Glutamatergic neuron (in vitro differentiated cells): ENCODE results near the gene GPR4. TPM values are rescaled to one million over a fixed set of nuclear protein-coding genes. Genes with fewer than 3 reads are reported as not detected.

ENCODE experiments used
- DNase-seq: peaks from one replicate; pipeline ENCODE4 v3.0.0; 2022
- H3K27ac Mint-ChIP-seq: one replicate; pipeline ENCODE4 v1.8.0; 2020; ENCODE audit warnings: mild to moderate bottlenecking, mixed read lengths, inconsistent platforms; ENCODE audit not compliant: unreplicated experiment
- H3K27me3 Mint-ChIP-seq: one replicate; pipeline ENCODE4 v1.8.0; 2020; ENCODE audit warnings: mild to moderate bottlenecking, moderate library complexity, mixed read lengths, inconsistent platforms; ENCODE audit not compliant: unreplicated experiment
- H3K36me3 Mint-ChIP-seq: one replicate; pipeline ENCODE4 v1.8.0; 2020; ENCODE audit warnings: mild to moderate bottlenecking, mixed read lengths, inconsistent platforms; ENCODE audit not compliant: unreplicated experiment
- H3K4me1 Mint-ChIP-seq: one replicate; pipeline ENCODE4 v1.8.0; 2020; ENCODE audit warnings: mild to moderate bottlenecking, low read depth, mixed read lengths, inconsistent platforms; ENCODE audit not compliant: unreplicated experiment
- H3K4me3 Mint-ChIP-seq: one replicate; pipeline ENCODE4 v1.8.0; 2020; ENCODE audit warnings: mild to moderate bottlenecking, mixed read lengths, inconsistent platforms; ENCODE audit not compliant: unreplicated experiment
- H3K9me3 Mint-ChIP-seq: one replicate; pipeline ENCODE4 v1.8.0; 2020; ENCODE audit warnings: mild to moderate bottlenecking, moderate library complexity, mixed read lengths, inconsistent platforms; ENCODE audit not compliant: unreplicated experiment
- total RNA-seq: library from RNA; stranded (reverse); fragmentation: NEBNext Ultra II Directional; extraction: Animal tissue kit (Norgen Biotek cat#: 25700); gene quantifications from one replicate; pipeline ENCODE4 v1.2.1, GENCODE V29; 2021; ENCODE audit not compliant: unreplicated experiment
- TF ChIP-seq, protein P1 (sequence below): fragments of 200-600 bp; sonication (generic); IDR thresholded peaks from one replicate; pipeline ENCODE4 v1.5.0; 2021; ENCODE audit not compliant: partially characterized antibody, unreplicated experiment

Gene GPR4
- total RNA-seq, 1 donor from 2014 or later, result not detected

DNA sequence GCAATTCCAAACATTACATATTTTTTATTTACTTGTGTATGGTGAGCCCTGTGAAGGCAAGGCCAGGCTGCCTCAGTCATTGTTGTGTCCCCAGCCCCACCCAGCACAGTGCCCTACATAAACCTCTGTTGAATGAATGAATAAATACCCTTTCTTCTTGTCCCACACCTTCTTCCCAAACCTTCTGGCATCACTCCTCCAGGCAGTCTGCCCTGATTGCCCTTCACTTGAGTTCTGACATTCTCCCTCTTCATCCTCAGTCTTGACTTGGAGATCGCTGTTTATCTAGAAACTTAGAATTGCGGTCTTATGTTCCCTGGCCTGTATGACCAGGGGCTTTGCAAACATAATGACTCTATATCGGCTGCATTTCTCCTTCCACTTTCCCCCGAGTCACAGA, 12.2 kb downstream of the GPR4 start:
- Mint-ChIP-seq H3K9me3 (peaks cover 6% of the 10 kb centered on the region), H3K27me3 (peaks cover 8% of the 10 kb centered on the region), H3K36me3 (no peaks in the 10 kb centered on the region), H3K4me1 (no peaks in the 10 kb centered on the region), H3K27ac (no peak overlapping the region), H3K4me3 (no peak overlapping the region)
- TF ChIP-seq, protein P1, sequence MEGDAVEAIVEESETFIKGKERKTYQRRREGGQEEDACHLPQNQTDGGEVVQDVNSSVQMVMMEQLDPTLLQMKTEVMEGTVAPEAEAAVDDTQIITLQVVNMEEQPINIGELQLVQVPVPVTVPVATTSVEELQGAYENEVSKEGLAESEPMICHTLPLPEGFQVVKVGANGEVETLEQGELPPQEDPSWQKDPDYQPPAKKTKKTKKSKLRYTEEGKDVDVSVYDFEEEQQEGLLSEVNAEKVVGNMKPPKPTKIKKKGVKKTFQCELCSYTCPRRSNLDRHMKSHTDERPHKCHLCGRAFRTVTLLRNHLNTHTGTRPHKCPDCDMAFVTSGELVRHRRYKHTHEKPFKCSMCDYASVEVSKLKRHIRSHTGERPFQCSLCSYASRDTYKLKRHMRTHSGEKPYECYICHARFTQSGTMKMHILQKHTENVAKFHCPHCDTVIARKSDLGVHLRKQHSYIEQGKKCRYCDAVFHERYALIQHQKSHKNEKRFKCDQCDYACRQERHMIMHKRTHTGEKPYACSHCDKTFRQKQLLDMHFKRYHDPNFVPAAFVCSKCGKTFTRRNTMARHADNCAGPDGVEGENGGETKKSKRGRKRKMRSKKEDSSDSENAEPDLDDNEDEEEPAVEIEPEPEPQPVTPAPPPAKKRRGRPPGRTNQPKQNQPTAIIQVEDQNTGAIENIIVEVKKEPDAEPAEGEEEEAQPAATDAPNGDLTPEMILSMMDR, result no peak
- DNase-seq, result no peak

DNA sequence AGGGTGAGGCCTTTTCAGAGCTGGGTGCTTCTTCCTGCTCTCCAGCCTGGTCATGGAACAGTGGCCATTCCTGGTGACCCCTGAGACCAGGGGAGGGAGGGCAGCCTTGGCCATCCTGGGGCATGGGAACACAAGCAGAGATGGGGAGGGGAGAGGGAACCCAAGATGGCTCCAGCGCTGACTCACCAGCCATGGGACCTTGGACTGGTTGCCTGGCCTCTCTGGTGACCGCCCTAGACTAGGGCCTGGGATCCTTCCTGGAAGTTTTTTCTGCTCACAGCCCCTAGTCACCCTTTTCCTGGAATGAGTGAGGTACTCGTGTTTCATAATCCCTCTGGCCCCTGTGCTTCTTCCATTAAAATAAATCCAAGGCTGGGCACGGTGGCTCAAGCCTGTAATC, 14.1 kb downstream of the GPR4 start:
- H3K27ac Mint-ChIP-seq, result no peak overlapping the region

GRCh38 chr19:45585158-45585577, 16.8 kb downstream of the GPR4 start:
- peaks cover 3% of the 10 kb centered on the region for H3K4me1 Mint-ChIP-seq
- H3K27me3 Mint-ChIP-seq, result peaks cover 12% of the 10 kb centered on the region
- H3K9me3 Mint-ChIP-seq, result peaks cover 4% of the 10 kb centered on the region
- TF ChIP-seq, protein P1, result no peak
- H3K27ac Mint-ChIP-seq, result peak overlapping the region; percentile 85
- no peak for DNase-seq
- peak overlapping the region; percentile 84 for H3K4me3 Mint-ChIP-seq
- no peaks in the 10 kb centered on the region for H3K36me3 Mint-ChIP-seq

More for the DNA sequence above, 14.1 kb downstream of the GPR4 start:
- peaks cover 7% of the 10 kb centered on the region for H3K9me3 Mint-ChIP-seq
- no peak for DNase-seq
- TF ChIP-seq, protein P1, result no peak
- no peaks in the 10 kb centered on the region for H3K4me1 Mint-ChIP-seq
- H3K36me3 Mint-ChIP-seq, result no peaks in the 10 kb centered on the region
- H3K4me3 Mint-ChIP-seq, result no peak overlapping the region
- H3K27me3 Mint-ChIP-seq, result peaks cover 9% of the 10 kb centered on the region

GRCh38 chr19:45584332-45585157, 17.5 kb downstream of the GPR4 start, which contains the start of gene OPA3:
OPA3 (minus strand) TSS chr19:45584802; CDS start chr19:45584764, 38 bp downstream.
- Mint-ChIP-seq H3K9me3 (peaks cover 4% of the 10 kb centered on the region), H3K27me3 (peaks cover 8% of the 10 kb centered on the region), H3K27ac (peak within 1 kb of the TSS; percentile 85), H3K4me3 (peak within 1 kb of the TSS; percentile 84), H3K36me3 (no peaks in the 10 kb centered on the region), H3K4me1 (peaks cover 3% of the 10 kb centered on the region)
- DNase-seq, result peak; percentile 97
- TF ChIP-seq, protein P1, result peak; percentile 63

DNA sequence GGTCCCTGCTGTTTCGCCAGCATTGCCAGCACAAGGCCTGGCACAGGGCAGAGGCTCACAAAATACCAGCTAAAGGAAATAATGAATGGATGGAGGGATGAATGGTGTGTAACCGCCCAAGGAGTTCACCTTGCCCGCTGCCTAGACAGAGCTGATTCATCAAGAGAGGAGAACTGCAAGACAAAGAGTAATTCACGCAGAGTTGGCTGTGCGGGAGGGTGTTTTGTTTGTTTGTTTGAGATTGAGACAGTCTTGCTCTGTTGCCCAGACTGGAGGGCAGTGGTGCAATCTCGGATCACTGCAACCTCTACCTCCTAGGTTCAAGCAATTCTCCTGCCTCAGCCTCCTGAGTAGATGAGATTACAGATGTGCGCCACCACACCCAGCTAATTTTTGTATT, 20.4 kb downstream of the GPR4 start:
- TF ChIP-seq, protein P1, result no peak
- Mint-ChIP-seq H3K27me3 (peaks cover 7% of the 10 kb centered on the region), H3K4me3 (no peak overlapping the region), H3K4me1 (peaks cover 8% of the 10 kb centered on the region), H3K9me3 (peaks cover 6% of the 10 kb centered on the region), H3K27ac (no peak overlapping the region), H3K36me3 (no peaks in the 10 kb centered on the region)
- DNase-seq, result no peak
